AG09319 (cell line): ENCODE results near the gene PRR18.

Experiments
- DNase-seq: peaks from one replicate; pipeline ENCODE4 v3.0.0-alpha.2; 2010; ENCODE audit warnings: low read depth; ENCODE audit errors: extremely low read depth
- CTCF ChIP-seq: IDR thresholded peaks from 2 replicates; pipeline ENCODE4 v1.5.1; 2011; ENCODE audit warnings: low read depth, mild to moderate bottlenecking, inconsistent platforms, low read length, moderate library complexity

Gene PRR18

GRCh38 chr6:166331503-166332415 is 23.6 kb upstream of the PRR18 start:
- no peak for TF ChIP-seq CTCF
- no peak for DNase-seq

- DNase-seq = no peak
- no peak for TF ChIP-seq CTCF
These were observed 22.4 kb upstream of the PRR18 start for GRCh38 chr6:166330612-166331011.

GRCh38 chr6:166325383-166326042 is 17.3 kb upstream of the PRR18 start:
- no peak for DNase-seq
- no peak for TF ChIP-seq CTCF

GRCh38 chr6:166323395-166323794 is 15.2 kb upstream of the PRR18 start:
- no peak for DNase-seq
- TF ChIP-seq CTCF = no peak

GRCh38 chr6:166318649-166319600 is 10.7 kb upstream of the PRR18 start:
- no peak for DNase-seq
- no peak for TF ChIP-seq CTCF

- no peak for DNase-seq
- no peak for TF ChIP-seq CTCF
These were observed 10.0 kb upstream of the PRR18 start for GRCh38 chr6:166318227-166318626.
